IMR-90 (cell line): ENCODE results near the gene KIAA1614. TPM values are rescaled to one million over a fixed set of nuclear protein-coding genes. Genes with fewer than 3 reads are reported as not detected.

Experiments used
- ATAC-seq: fragments of 200-7000 bp; cut with Tn5 transposase; 2 replicates; pipeline ENCODE4 v1.9.1; 2020; ENCODE audit warnings: low read depth, mild to moderate bottlenecking, moderate library complexity
- BruUV-seq: library from RNA; stranded (reverse); fragments of 400-500 nt; replicated peaks from 2 replicates; lab custom pipeline; 2021; lab: Mats Ljungman, UMichigan
- CTCF ChIA-PET: fragments of 300-600 bp; formaldehyde crosslinking; extraction: SDS; loops from one replicate; lab custom pipeline; 2021; ENCODE audit warnings: antibody characterized with exemption; lab: Yijun Ruan, JAX
- POLR2A ChIA-PET: fragments of 300-600 bp; sonication (Branson Sonifier 250); formaldehyde crosslinking; loops from one replicate; lab custom pipeline; 2022; ENCODE audit warnings: antibody characterized with exemption; ENCODE audit not compliant: unreplicated experiment; lab: Charles Lee
- DNase-seq: peaks from one replicate; pipeline ENCODE4 v3.0.0; 2013
- H2AFZ ChIP-seq: replicated peaks from 2 replicates; pipeline ENCODE3; 2013; ENCODE audit warnings: low read length, mild to moderate bottlenecking; ENCODE audit not compliant: poor library complexity
- H2AK5ac ChIP-seq: 2 replicates; pipeline ENCODE4 v1.6.1; 2013; ENCODE audit warnings: low read depth, low read length, inconsistent platforms
- H2AK9ac ChIP-seq: replicated peaks from 2 replicates; pipeline ENCODE3; 2013; ENCODE audit warnings: mild to moderate bottlenecking, low read depth, low read length, moderate library complexity; ENCODE audit not compliant: poor library complexity
- H2BK120ac ChIP-seq: 2 replicates; pipeline ENCODE4 v1.6.1; 2013; ENCODE audit warnings: low read depth, low read length, inconsistent platforms
- H2BK15ac ChIP-seq: 3 replicates; pipeline ENCODE4 v1.6.1; 2013; ENCODE audit warnings: low read depth, low read length, inconsistent platforms
- H2BK20ac ChIP-seq: 2 replicates; pipeline ENCODE4 v1.6.1; 2013; ENCODE audit warnings: low read depth, mild to moderate bottlenecking, inconsistent platforms, low read length, moderate library complexity
- H2BK5ac ChIP-seq: 2 replicates; pipeline ENCODE4 v1.6.1; 2013; ENCODE audit warnings: mild to moderate bottlenecking, low read depth, low read length, inconsistent platforms; ENCODE audit not compliant: poor library complexity, severe bottlenecking
- H3K14ac ChIP-seq: replicated peaks from 2 replicates; pipeline ENCODE4 v1.6.1; 2013; ENCODE audit warnings: low read depth, low read length, inconsistent platforms
- H3K18ac ChIP-seq: 2 replicates; pipeline ENCODE4 v1.6.1; 2013; ENCODE audit warnings: low read depth, low read length, control low read depth
- H3K23ac ChIP-seq: 2 replicates; pipeline ENCODE4 v1.6.1; 2013; ENCODE audit warnings: low read depth, low read length, inconsistent platforms
- H3K27ac ChIP-seq: 2 replicates; pipeline ENCODE4 v1.5.1; 2013; ENCODE audit warnings: mild to moderate bottlenecking, control low read depth, low read length; ENCODE audit not compliant: insufficient read depth
- H3K27me3 ChIP-seq: 2 replicates; pipeline ENCODE4 v1.6.1; 2013; ENCODE audit warnings: low read length; ENCODE audit not compliant: control insufficient read depth, insufficient read depth
- H3K36me3 ChIP-seq: 2 replicates; pipeline ENCODE4 v1.6.1; 2013; ENCODE audit warnings: low read length, mixed read lengths; ENCODE audit not compliant: control insufficient read depth, insufficient read depth
- H3K4ac ChIP-seq: 2 replicates; pipeline ENCODE4 v1.6.1; 2013; ENCODE audit warnings: low read depth, low read length, inconsistent platforms
- H3K4me1 ChIP-seq: 2 replicates; pipeline ENCODE4 v1.6.1; 2013; ENCODE audit warnings: low read length, mixed read lengths; ENCODE audit not compliant: control insufficient read depth, insufficient read depth
- H3K4me2 ChIP-seq: 2 replicates; pipeline ENCODE4 v1.6.1; 2013; ENCODE audit warnings: low read depth, mild to moderate bottlenecking, control low read depth, low read length, moderate library complexity
- H3K4me3 ChIP-seq: 2 replicates; pipeline ENCODE4 v1.5.1; 2013; ENCODE audit warnings: low read depth, mild to moderate bottlenecking, control low read depth, low read length, moderate library complexity; ENCODE audit not compliant: insufficient read depth
- H3K56ac ChIP-seq: 2 replicates; pipeline ENCODE4 v1.6.1; 2013; ENCODE audit warnings: low read length, inconsistent platforms; ENCODE audit not compliant: insufficient read depth; ENCODE audit errors: extremely low read depth
- H3K79me1 ChIP-seq, 2 experiments: 2 replicates each; pipeline ENCODE4 v1.6.1; 2013; ENCODE audit warnings: low read length in 2 of 2, inconsistent platforms in 1 of 2, low read depth in 1 of 2
- H3K9ac ChIP-seq: 2 replicates; pipeline ENCODE4 v1.6.1; 2013; ENCODE audit warnings: low read depth, low read length, control low read depth
- H3K9me1 ChIP-seq: 2 replicates; pipeline ENCODE4 v1.6.1; 2013; ENCODE audit warnings: low read length, inconsistent platforms; ENCODE audit not compliant: insufficient read depth
- H3K9me3 ChIP-seq: 2 replicates; pipeline ENCODE4 v1.6.1; 2013; ENCODE audit warnings: low read length; ENCODE audit not compliant: control insufficient read depth, insufficient read depth
- H4K20me1 ChIP-seq: 2 replicates; pipeline ENCODE4 v1.6.1; 2013; ENCODE audit warnings: low read length, inconsistent platforms; ENCODE audit not compliant: insufficient read depth
- H4K5ac ChIP-seq: 2 replicates; pipeline ENCODE4 v1.6.1; 2013; ENCODE audit warnings: mild to moderate bottlenecking, low read depth, low read length, control low read depth
- H4K8ac ChIP-seq, 2 experiments: 2 replicates each; pipeline ENCODE4 v1.6.1; 2013; ENCODE audit warnings: low read depth in 2 of 2, low read length in 2 of 2, control low read depth in 1 of 2, inconsistent platforms in 1 of 2
- H4K91ac ChIP-seq: 2 replicates; pipeline ENCODE4 v1.6.1; 2013; ENCODE audit warnings: low read depth, low read length, inconsistent platforms; ENCODE audit not compliant: insufficient read depth
- MXI1 ChIP-seq: IDR thresholded peaks from 2 replicates; pipeline ENCODE4 v1.6.1; 2012; ENCODE audit warnings: low read depth, mild to moderate bottlenecking, low read length, moderate library complexity, borderline replicate concordance
- NFE2L2 ChIP-seq: fragments of 150-350 bp; IDR thresholded peaks from 2 replicates; pipeline ENCODE4 v1.6.1; 2016; ENCODE audit warnings: low read depth, mild to moderate bottlenecking, low read length
- RCOR1 ChIP-seq: IDR thresholded peaks from 2 replicates; pipeline ENCODE4 v1.6.1; 2012; ENCODE audit warnings: mild to moderate bottlenecking, low read length, improper control_type of control experiment; ENCODE audit not compliant: insufficient replicate concordance
- RFX5 ChIP-seq: IDR thresholded peaks from 2 replicates; pipeline ENCODE4 v1.8.0; 2012; ENCODE audit warnings: low read depth, mild to moderate bottlenecking, low read length, moderate library complexity
- SMC3 ChIP-seq: fragments of 150-350 bp; IDR thresholded peaks from 2 replicates; pipeline ENCODE4 v1.6.1; 2016; ENCODE audit warnings: low read depth, mild to moderate bottlenecking, antibody characterized with exemption, low read length, moderate library complexity
- WGBS, 2 experiments: methylation state at CpG; one replicate each; pipeline versions ENCODE4 v1.1.5 to v1.1.7; 2013; ENCODE audit warnings: missing lambda C conversion rate in 2 of 2; ENCODE audit not compliant: insufficient read length in 1 of 2; ENCODE audit errors: extremely low coverage in 2 of 2; 5-methylcytosine and 5-hydroxymethylcytosine counted together
- dilution Hi-C: fragments of 300-500 bp; cut with HindIII; formaldehyde crosslinking; loops from one replicate; pipeline ENCODE4 v1.14.3; 2018; ENCODE audit warnings: low sequenced_read_pairs; ENCODE audit not compliant: unreplicated experiment
- in situ Hi-C: fragments of 300-500 bp; cut with MboI; formaldehyde crosslinking; loops from 3 replicates; pipeline ENCODE4 v1.14.3; 2019; ENCODE audit warnings: low sequenced_read_pairs, inconsistent platforms, mixed read lengths
- intact Hi-C: fragments of 100-400 bp; cut with micrococcal nuclease; formaldehyde crosslinking; loops from 2 replicates; pipeline ENCODE4 v1.10.0; 2022
- polyA plus RNA-seq, 3 experiments: library from polyadenylated mRNA; depleted of rRNA; stranded (reverse); fragments of >200 nt; gene quantifications; 2 replicates each; pipeline ENCODE4 v1.2.3, GENCODE V29; 2012; ENCODE audit warnings: low replicate concordance in 1 of 3
- total RNA-seq: library from RNA; depleted of rRNA; stranded (reverse); fragments of >200 nt; gene quantifications from 2 replicates; pipeline ENCODE4 v1.2.3, GENCODE V29; 2012
- TF ChIP-seq, protein P1 (sequence below): fragments of 150-350 bp; IDR thresholded peaks from 2 replicates; pipeline ENCODE4 v1.6.1; 2017; ENCODE audit warnings: mild to moderate bottlenecking, antibody characterized with exemption, low read length, low read depth

KIAA1614 gene
- total and polyA plus RNA-seq, 2 of the 4 experiments (the other 2 are of a cell fraction), result 1.8 to 3.5 TPM

DNA sequence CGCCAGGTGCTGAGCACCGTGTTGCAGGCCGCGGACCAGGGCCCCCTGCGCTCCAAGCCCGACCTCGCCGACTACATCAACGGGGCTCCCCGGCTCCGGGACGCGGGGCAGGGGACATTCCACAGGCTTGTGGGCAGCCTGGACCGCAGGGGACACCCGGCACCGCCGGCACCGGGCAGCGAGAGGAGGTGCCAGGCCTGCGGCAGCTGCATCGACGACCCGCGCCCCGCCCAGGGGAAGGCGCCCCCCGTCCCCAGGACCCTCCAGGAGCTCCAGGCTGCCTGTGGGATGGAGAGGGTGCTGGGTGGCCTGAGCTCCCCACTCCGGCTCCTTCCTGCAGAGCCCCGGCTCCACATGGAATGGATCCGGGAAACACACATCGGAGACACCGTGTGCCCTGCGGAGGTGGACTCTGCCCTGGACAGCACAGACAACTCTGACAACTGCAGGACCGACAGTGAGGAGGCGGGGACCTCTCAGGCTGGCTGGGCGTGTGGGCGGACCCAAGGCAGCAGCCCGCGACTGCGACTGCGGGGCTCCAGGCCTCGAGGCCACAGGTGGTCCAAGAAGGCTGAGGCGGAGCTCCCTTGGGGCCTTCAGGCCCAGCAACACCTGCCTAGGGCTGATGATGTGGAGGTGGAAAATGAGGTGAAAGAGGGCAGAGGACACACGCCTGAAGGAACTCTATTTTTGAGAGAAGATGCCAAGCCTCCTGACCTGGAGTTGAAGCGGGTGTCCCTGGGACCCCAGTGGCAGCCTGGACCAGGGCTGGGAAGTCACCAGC lies 22.8 kb downstream of the KIAA1614 start (continued):
- TF ChIP-seq MXI1, result no peak

DNA sequence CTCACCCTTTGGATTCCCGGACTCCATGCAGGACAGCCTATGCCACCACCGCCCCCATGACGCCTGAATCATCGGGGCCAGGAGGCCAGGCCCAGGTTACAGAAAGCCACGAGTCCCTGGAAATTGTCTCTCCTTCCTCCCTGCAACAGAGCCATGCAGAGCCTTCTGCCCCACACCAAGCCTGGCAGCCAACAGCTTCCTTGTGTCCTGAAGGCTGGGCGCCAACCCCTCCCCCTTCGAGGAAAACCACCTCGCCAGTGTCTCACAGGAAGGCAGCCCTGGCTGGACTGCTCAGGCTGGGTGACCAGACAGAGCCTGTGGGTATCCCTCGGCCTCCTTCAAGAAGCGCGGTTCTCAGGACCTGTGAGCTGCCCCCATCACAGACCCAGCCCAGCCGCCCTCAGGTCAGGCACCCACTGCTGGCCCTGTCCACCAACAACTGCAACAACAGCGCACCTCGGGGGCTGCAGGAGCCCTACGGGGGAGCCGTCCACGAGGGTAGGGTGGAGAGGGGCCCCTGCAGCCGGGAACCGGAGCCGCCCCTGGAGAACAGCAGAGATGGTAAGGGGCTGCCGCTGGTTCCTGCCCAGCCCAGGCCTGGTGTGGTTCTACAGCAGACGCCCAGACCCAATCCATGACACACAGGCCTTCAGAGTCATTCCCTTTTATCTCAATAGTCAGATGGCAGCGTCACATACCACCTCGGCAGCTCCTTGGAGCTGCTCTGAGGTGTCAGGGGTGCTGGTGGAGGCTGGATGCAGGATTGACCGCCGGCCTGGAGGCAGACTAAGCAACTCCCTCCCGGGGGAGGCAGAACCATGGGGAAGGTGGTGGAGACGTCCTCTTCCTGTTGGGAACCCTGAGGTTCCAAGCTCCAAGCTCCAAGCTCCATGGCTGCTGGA lies 23.7 kb downstream of the KIAA1614 start:
- H2BK120ac ChIP-seq, result no peak overlapping the region
- H3K18ac ChIP-seq, result no peak overlapping the region
- H4K8ac ChIP-seq, result no peak overlapping the region
- H2AFZ ChIP-seq, result no peak overlapping the region
- no peak for DNase-seq
- H3K4me3 ChIP-seq, result no peak overlapping the region
- intact Hi-C loops (no loop called here), in situ Hi-C loops (no loop called here), dilution Hi-C loops (no loop called here)
- H3K27ac ChIP-seq, result no peak overlapping the region
- H3K4ac ChIP-seq, result no peak overlapping the region
- H2BK5ac ChIP-seq, result no peak overlapping the region
- no peaks in the 10 kb centered on the region for H3K9me3 ChIP-seq
- H3K9me1 ChIP-seq, result peaks cover 4% of the 10 kb centered on the region; the same call in 1 of the 2 replicates
- TF ChIP-seq RCOR1 (no peak), SMC3 (no peak), MXI1 (no peak), RFX5 (no peak), NFE2L2 (no peak)
- TF ChIP-seq, protein P1, sequence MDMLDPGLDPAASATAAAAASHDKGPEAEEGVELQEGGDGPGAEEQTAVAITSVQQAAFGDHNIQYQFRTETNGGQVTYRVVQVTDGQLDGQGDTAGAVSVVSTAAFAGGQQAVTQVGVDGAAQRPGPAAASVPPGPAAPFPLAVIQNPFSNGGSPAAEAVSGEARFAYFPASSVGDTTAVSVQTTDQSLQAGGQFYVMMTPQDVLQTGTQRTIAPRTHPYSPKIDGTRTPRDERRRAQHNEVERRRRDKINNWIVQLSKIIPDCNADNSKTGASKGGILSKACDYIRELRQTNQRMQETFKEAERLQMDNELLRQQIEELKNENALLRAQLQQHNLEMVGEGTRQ, result no peak
- H3K56ac ChIP-seq, result no peak overlapping the region
- H3K23ac ChIP-seq, result no peak overlapping the region
- peaks cover 25% of the 10 kb centered on the region; the same call in 1 of the 2 replicates for H3K36me3 ChIP-seq
- no peak for ATAC-seq
- H3K9ac ChIP-seq, result no peak overlapping the region
- no peaks in the 10 kb centered on the region for H3K4me1 ChIP-seq
- no peak overlapping the region for H2AK9ac ChIP-seq
- no peaks in the 10 kb centered on the region for H3K27me3 ChIP-seq
- WGBS, 2 experiments, result 90% methylated on average over 9 of the region's 28 CpGs; no CpG with 5 or more reads in 1 of the 2 experiments
- no peak overlapping the region for H3K14ac ChIP-seq
- CTCF ChIA-PET, result no interaction called here
- H2BK20ac ChIP-seq, result no peak overlapping the region
- no peak overlapping the region for H2AK5ac ChIP-seq
- H2BK15ac ChIP-seq, result no peak overlapping the region
- H4K20me1 ChIP-seq, result no peaks in the 10 kb centered on the region
- no peak overlapping the region for H4K5ac ChIP-seq
- no peaks in the 10 kb centered on the region for H3K79me1 ChIP-seq
- H4K91ac ChIP-seq, result no peak overlapping the region
- BruUV-seq, result no TSS peak
- no peak overlapping the region for H3K4me2 ChIP-seq
- POLR2A ChIA-PET, result no interaction called here
